PC-3 (cell line): ENCODE measurements around the gene TNRC6C. TPM values are rescaled to one million over a fixed set of nuclear protein-coding genes. Genes with fewer than 3 reads are reported as not detected.

Experiments used
- ATAC-seq: fragments of 200-7000 bp; cut with Tn5 transposase; 2 replicates; pipeline ENCODE4 v1.9.1; 2020; ENCODE audit warnings: mild to moderate bottlenecking, moderate library complexity
- BruUV-seq: library from RNA; stranded (reverse); fragments of 400-500 nt; replicated peaks from 2 replicates; lab custom pipeline; 2021; lab: Mats Ljungman, UMichigan
- CTCF ChIA-PET: fragments of 300-600 bp; sonication (Branson Sonifier 250); formaldehyde crosslinking; loops from one replicate; lab custom pipeline; 2022; ENCODE audit warnings: antibody characterized with exemption; lab: Charles Lee
- POLR2A ChIA-PET: fragments of 300-600 bp; sonication (Branson Sonifier 250); formaldehyde crosslinking; loops from one replicate; lab custom pipeline; 2022; ENCODE audit warnings: antibody characterized with exemption; ENCODE audit not compliant: unreplicated experiment; lab: Charles Lee
- DNase-seq: peaks from one replicate; pipeline ENCODE4 v3.0.0-alpha.2; 2015
- H2AFZ ChIP-seq: fragments of 300-600 bp; sonication (generic); 2 replicates; pipeline ENCODE4 v1.6.0; 2016; ENCODE audit warnings: antibody characterized with exemption, low read length
- H3F3A ChIP-seq: fragments of 300-600 bp; sonication (generic); one replicate; pipeline ENCODE4 v1.6.0; 2017; ENCODE audit warnings: antibody characterized with exemption, low read length, control low read depth, mild to moderate bottlenecking; ENCODE audit not compliant: unreplicated experiment
- H3K27ac ChIP-seq: fragments of 300-600 bp; sonication (generic); 2 replicates; pipeline ENCODE4 v1.5.1; 2016; ENCODE audit warnings: mild to moderate bottlenecking, low read length
- H3K27me3 ChIP-seq: fragments of 300-600 bp; sonication (generic); 2 replicates; pipeline ENCODE4 v1.6.1; 2016; ENCODE audit warnings: low read length, mixed read lengths
- H3K36me3 ChIP-seq: fragments of 300-600 bp; sonication (generic); 2 replicates; pipeline ENCODE4 v1.6.1; 2016; ENCODE audit warnings: low read depth, mixed run types, low read length, mixed read lengths
- H3K4me1 ChIP-seq: fragments of 300-600 bp; sonication (generic); 2 replicates; pipeline ENCODE4 v1.5.1; 2016; ENCODE audit warnings: low read length; ENCODE audit not compliant: insufficient read depth
- H3K4me2 ChIP-seq: fragments of 300-600 bp; sonication (generic); 2 replicates; pipeline ENCODE4 v1.6.0; 2016; ENCODE audit warnings: low read length
- H3K4me3 ChIP-seq: fragments of 300-600 bp; sonication (generic); 2 replicates; pipeline ENCODE4 v1.5.1; 2016; ENCODE audit warnings: mild to moderate bottlenecking, low read length, mixed read lengths
- H3K79me2 ChIP-seq: fragments of 300-600 bp; sonication (generic); 2 replicates; pipeline ENCODE4 v1.6.1; 2017; ENCODE audit warnings: low read length, mixed read lengths
- H3K9ac ChIP-seq: fragments of 300-600 bp; sonication (generic); 2 replicates; pipeline ENCODE4 v1.6.0; 2016; ENCODE audit warnings: mild to moderate bottlenecking, low read length
- H3K9me2 ChIP-seq: fragments of 300-600 bp; sonication (generic); replicated peaks from 2 replicates; pipeline ENCODE4 v1.6.1; 2016; ENCODE audit warnings: mixed run types, low read length, mixed read lengths
- H3K9me3 ChIP-seq: fragments of 300-600 bp; sonication (generic); 2 replicates; pipeline ENCODE4 v1.6.1; 2016; ENCODE audit warnings: low read length, mixed read lengths
- H4K20me1 ChIP-seq: fragments of 300-600 bp; sonication (generic); 2 replicates; pipeline ENCODE4 v1.6.1; 2016; ENCODE audit warnings: low read length, mixed read lengths
- CTCF ChIP-seq: fragments of 300-600 bp; sonication (generic); conservative IDR thresholded peaks from 2 replicates; pipeline ENCODE4 v1.5.1; 2017; ENCODE audit warnings: antibody characterized with exemption, low read depth, mild to moderate bottlenecking, low read length
- EZH2 ChIP-seq: fragments of 300-600 bp; sonication (generic); IDR thresholded peaks from one replicate; pipeline ENCODE4 v1.6.1; 2017; ENCODE audit warnings: antibody characterized with exemption, mild to moderate bottlenecking, low read length; ENCODE audit not compliant: unreplicated experiment
- EZH2phosphoT487 ChIP-seq: fragments of 300-600 bp; sonication (generic); IDR thresholded peaks from 2 replicates; pipeline ENCODE4 v1.6.1; 2018; ENCODE audit warnings: mild to moderate bottlenecking, antibody characterized with exemption, low read length, borderline replicate concordance
- intact Hi-C: fragments of 100-400 bp; cut with micrococcal nuclease; formaldehyde crosslinking; loops from 2 replicates; pipeline ENCODE4 v1.9.0; 2023
- total RNA-seq: library from RNA; depleted of rRNA; stranded (reverse); fragments of >200 nt; gene quantifications from 2 replicates; pipeline ENCODE4 v1.2.3, GENCODE V29; 2014

TNRC6C gene
- total RNA-seq, 1 experiment from 2014 or later, result 5.3 TPM

DNA sequence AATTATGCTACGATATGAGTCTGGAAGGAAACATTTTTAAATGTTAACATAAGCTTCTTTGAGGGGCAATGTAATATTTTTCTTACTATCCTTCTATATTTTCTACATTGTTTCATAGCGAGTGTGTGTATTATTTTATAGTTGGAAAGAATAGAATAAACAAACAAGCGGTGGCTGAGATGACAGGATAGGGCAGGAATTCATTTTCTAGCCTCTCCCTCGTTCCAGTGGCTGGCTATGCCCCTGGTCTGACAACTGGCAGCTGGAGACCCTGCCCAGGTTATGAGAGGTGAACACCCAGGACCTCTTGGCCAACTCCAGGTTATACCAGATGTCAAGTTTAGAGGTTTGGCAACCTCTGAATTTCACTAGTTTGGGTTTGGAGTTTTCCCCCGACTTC is 14.5 kb upstream of the TNRC6C start:
- Histone ChIP-seq H4K20me1 (no peaks in the 10 kb centered on the region), H3K4me1 (no peaks in the 10 kb centered on the region), H2AFZ (no peak overlapping the region), H3K27ac (no peak overlapping the region), H3K27me3 (peaks cover 77% of the 10 kb centered on the region), H3F3A (no peaks in the 10 kb centered on the region), H3K9ac (no peak overlapping the region), H3K9me2 (no peaks in the 10 kb centered on the region), H3K4me2 (no peak overlapping the region), H3K79me2 (no peaks in the 10 kb centered on the region), H3K4me3 (no peak overlapping the region), H3K36me3 (no peaks in the 10 kb centered on the region), H3K9me3 (no peaks in the 10 kb centered on the region)
- intact Hi-C loops, result no loop called here
- DNase-seq (no peak), ATAC-seq (no peak)
- TF ChIP-seq EZH2phosphoT487 (no peak), EZH2 (no peak), CTCF (no peak)
- no TSS peak for BruUV-seq
- CTCF ChIA-PET, result no interaction called here
- POLR2A ChIA-PET, result no interaction called here

GRCh38 chr17:77944390-77945222 is 13.9 kb upstream of the TNRC6C start:
- TF ChIP-seq EZH2 (no peak), CTCF (no peak), EZH2phosphoT487 (no peak)
- H3K36me3 ChIP-seq, result no peaks in the 10 kb centered on the region
- no peak overlapping the region for H3K27ac ChIP-seq
- H3K9me2 ChIP-seq, result no peaks in the 10 kb centered on the region
- ATAC-seq, result no peak
- no peak overlapping the region for H3K4me3 ChIP-seq
- BruUV-seq, result no TSS peak
- H3K9me3 ChIP-seq, result no peaks in the 10 kb centered on the region
- no peaks in the 10 kb centered on the region for H3K79me2 ChIP-seq
- ChIA-PET POLR2A (no interaction called here), CTCF (no interaction called here)
- no peaks in the 10 kb centered on the region for H3F3A ChIP-seq
- H3K27me3 ChIP-seq, result peaks cover 75% of the 10 kb centered on the region
- H4K20me1 ChIP-seq, result no peaks in the 10 kb centered on the region
- no peaks in the 10 kb centered on the region for H3K4me1 ChIP-seq
- no peak overlapping the region for H2AFZ ChIP-seq
- no peak overlapping the region for H3K4me2 ChIP-seq
- H3K9ac ChIP-seq, result no peak overlapping the region
- DNase-seq, result no peak
- intact Hi-C loops, result no loop called here

DNA sequence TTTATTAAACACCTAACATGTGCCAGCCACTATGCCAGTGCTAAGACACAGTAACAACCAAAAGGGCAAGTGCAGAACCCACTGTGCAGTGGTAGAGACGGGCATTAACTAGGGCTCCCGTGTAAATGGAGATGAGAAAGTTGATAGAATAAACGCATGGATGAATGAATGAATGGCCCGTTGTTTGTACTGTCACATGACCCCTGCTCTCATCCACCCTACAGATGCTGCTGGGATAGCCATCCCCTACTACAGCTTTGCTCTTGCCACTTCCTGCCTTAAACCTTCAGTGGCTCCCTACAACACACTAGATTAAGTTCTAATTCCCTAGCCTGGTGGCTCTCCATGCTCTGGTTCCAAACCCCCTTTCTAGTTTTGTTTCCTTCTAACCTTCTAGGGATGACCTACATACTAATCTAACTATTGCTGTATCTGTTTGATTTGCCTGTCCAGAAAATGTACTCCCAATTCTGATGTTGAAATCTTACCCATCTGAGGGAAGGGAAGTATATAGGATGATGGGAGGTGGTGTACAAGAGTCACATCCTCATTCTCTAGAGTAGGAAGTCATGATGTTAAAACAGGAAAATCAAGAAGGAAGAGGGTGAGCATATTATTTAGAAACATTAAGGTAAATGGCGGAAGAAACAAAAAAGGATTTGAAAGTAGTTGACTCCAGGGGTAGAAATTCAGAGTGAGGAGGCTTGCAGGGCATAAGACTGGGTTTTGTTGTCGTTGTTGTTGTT is 11.4 kb upstream of the TNRC6C start:
- H3K9me2 ChIP-seq, result no peaks in the 10 kb centered on the region
- no peak overlapping the region for H2AFZ ChIP-seq
- no peaks in the 10 kb centered on the region for H3F3A ChIP-seq
- H3K9ac ChIP-seq, result no peak overlapping the region
- H3K9me3 ChIP-seq, result no peaks in the 10 kb centered on the region
- no TSS peak for BruUV-seq
- H3K27me3 ChIP-seq, result peaks cover 71% of the 10 kb centered on the region
- H3K4me2 ChIP-seq, result no peak overlapping the region
- no peaks in the 10 kb centered on the region for H3K79me2 ChIP-seq
- no peak overlapping the region for H3K4me3 ChIP-seq
- H3K36me3 ChIP-seq, result no peaks in the 10 kb centered on the region
- POLR2A ChIA-PET, result no interaction called here
- no peak overlapping the region for H3K27ac ChIP-seq
- TF ChIP-seq EZH2 (no peak), EZH2phosphoT487 (no peak), CTCF (no peak)
- ATAC-seq, result no peak
- intact Hi-C loops, result no loop called here
- DNase-seq, result no peak
- H3K4me1 ChIP-seq, result peaks cover under 1% of the 10 kb centered on the region; the same call in 1 of the 2 replicates
- H4K20me1 ChIP-seq, result no peaks in the 10 kb centered on the region
- CTCF ChIA-PET, result no interaction called here
